H1 (cell line): ENCODE results near the gene DOK6. TPM values are rescaled to one million over a fixed set of nuclear protein-coding genes. Genes with fewer than 3 reads are reported as not detected.

ENCODE experiments used
- CBX5 ChIP-seq: fragments of 300-800, 300-1000 bp; sonication (generic); IDR thresholded peaks from 2 replicates; pipeline ENCODE4 v1.7.1; 2016; ENCODE audit warnings: antibody characterized with exemption, low read length, low read depth
- CBX8 ChIP-seq: fragments of 300-800, 300-1000 bp; sonication (generic); IDR thresholded peaks from 2 replicates; pipeline ENCODE4 v1.7.1; 2016; ENCODE audit warnings: low read depth, low read length, borderline replicate concordance
- E2F6 ChIP-seq: IDR thresholded peaks from 2 replicates; pipeline ENCODE4 v1.6.1; 2012; ENCODE audit warnings: inconsistent platforms
- EGR1 ChIP-seq: IDR thresholded peaks from 2 replicates; pipeline ENCODE4 v1.6.1; 2011; ENCODE audit warnings: low read depth, low read length, borderline replicate concordance
- POLR2AphosphoS5 ChIP-seq: IDR thresholded peaks from 2 replicates; pipeline ENCODE4 v1.6.1; 2011; ENCODE audit warnings: low read depth, low read length
- polyA plus RNA-seq, 7 experiments: library from polyadenylated mRNA; depleted of rRNA in 3 of 7; stranded (reverse) in 5 of 7; unstranded in 2 of 7; fragments of >200 nt in 5 of 7; fragments of 200-250 nt in 2 of 7; gene quantifications; 1 replicate in 5 of 7; 2 replicates in 1 of 7; 4 replicates in 1 of 7; pipeline versions ENCODE4 v1.2.1 to v1.2.3, GENCODE V29; 2011 to 2013; ENCODE audit warnings: missing spikeins in 2 of 7, mixed read lengths in 2 of 7
- total RNA-seq: library from RNA; stranded (reverse); fragmentation: NEBNext Ultra II Directional; extraction: Animal tissue kit (Norgen Biotek cat#: 25700); gene quantifications from 2 replicates; pipeline ENCODE4 v1.2.1, GENCODE V29; 2021
- TF ChIP-seq, protein P1 (sequence below): fragments of 300-600 bp; sonication (generic); IDR thresholded peaks from 2 replicates; pipeline ENCODE4 v1.7.1; 2012; ENCODE audit warnings: low read length, moderate library complexity, mild to moderate bottlenecking, inconsistent platforms; ENCODE audit not compliant: insufficient replicate concordance

The DOK6 gene
- total and polyA plus RNA-seq, 2 of the 8 experiments (the other 6 are each of a cell fraction or from before 2014, with no cell fraction given), result 0.33 to 0.50 TPM

DNA sequence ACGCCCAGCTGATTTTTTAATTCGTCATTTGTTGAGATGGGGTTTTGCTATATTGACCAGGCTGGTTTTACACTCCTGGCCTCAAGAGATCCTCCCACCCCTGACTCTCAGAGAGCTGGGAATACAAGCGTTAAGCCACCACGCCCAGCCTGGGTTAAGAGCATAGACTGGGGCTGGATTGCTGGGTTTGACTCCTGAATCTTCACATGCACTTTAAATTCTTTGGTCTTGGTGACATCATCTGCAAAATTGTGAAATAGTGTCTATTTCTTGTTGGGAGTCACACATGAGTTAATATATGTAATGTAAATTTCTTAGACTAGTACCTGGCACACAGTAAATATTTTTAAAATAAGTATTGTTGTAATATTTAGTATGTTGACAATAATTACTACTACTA, 257.4 kb downstream of the DOK6 start (continued):
- TF ChIP-seq, protein P1, sequence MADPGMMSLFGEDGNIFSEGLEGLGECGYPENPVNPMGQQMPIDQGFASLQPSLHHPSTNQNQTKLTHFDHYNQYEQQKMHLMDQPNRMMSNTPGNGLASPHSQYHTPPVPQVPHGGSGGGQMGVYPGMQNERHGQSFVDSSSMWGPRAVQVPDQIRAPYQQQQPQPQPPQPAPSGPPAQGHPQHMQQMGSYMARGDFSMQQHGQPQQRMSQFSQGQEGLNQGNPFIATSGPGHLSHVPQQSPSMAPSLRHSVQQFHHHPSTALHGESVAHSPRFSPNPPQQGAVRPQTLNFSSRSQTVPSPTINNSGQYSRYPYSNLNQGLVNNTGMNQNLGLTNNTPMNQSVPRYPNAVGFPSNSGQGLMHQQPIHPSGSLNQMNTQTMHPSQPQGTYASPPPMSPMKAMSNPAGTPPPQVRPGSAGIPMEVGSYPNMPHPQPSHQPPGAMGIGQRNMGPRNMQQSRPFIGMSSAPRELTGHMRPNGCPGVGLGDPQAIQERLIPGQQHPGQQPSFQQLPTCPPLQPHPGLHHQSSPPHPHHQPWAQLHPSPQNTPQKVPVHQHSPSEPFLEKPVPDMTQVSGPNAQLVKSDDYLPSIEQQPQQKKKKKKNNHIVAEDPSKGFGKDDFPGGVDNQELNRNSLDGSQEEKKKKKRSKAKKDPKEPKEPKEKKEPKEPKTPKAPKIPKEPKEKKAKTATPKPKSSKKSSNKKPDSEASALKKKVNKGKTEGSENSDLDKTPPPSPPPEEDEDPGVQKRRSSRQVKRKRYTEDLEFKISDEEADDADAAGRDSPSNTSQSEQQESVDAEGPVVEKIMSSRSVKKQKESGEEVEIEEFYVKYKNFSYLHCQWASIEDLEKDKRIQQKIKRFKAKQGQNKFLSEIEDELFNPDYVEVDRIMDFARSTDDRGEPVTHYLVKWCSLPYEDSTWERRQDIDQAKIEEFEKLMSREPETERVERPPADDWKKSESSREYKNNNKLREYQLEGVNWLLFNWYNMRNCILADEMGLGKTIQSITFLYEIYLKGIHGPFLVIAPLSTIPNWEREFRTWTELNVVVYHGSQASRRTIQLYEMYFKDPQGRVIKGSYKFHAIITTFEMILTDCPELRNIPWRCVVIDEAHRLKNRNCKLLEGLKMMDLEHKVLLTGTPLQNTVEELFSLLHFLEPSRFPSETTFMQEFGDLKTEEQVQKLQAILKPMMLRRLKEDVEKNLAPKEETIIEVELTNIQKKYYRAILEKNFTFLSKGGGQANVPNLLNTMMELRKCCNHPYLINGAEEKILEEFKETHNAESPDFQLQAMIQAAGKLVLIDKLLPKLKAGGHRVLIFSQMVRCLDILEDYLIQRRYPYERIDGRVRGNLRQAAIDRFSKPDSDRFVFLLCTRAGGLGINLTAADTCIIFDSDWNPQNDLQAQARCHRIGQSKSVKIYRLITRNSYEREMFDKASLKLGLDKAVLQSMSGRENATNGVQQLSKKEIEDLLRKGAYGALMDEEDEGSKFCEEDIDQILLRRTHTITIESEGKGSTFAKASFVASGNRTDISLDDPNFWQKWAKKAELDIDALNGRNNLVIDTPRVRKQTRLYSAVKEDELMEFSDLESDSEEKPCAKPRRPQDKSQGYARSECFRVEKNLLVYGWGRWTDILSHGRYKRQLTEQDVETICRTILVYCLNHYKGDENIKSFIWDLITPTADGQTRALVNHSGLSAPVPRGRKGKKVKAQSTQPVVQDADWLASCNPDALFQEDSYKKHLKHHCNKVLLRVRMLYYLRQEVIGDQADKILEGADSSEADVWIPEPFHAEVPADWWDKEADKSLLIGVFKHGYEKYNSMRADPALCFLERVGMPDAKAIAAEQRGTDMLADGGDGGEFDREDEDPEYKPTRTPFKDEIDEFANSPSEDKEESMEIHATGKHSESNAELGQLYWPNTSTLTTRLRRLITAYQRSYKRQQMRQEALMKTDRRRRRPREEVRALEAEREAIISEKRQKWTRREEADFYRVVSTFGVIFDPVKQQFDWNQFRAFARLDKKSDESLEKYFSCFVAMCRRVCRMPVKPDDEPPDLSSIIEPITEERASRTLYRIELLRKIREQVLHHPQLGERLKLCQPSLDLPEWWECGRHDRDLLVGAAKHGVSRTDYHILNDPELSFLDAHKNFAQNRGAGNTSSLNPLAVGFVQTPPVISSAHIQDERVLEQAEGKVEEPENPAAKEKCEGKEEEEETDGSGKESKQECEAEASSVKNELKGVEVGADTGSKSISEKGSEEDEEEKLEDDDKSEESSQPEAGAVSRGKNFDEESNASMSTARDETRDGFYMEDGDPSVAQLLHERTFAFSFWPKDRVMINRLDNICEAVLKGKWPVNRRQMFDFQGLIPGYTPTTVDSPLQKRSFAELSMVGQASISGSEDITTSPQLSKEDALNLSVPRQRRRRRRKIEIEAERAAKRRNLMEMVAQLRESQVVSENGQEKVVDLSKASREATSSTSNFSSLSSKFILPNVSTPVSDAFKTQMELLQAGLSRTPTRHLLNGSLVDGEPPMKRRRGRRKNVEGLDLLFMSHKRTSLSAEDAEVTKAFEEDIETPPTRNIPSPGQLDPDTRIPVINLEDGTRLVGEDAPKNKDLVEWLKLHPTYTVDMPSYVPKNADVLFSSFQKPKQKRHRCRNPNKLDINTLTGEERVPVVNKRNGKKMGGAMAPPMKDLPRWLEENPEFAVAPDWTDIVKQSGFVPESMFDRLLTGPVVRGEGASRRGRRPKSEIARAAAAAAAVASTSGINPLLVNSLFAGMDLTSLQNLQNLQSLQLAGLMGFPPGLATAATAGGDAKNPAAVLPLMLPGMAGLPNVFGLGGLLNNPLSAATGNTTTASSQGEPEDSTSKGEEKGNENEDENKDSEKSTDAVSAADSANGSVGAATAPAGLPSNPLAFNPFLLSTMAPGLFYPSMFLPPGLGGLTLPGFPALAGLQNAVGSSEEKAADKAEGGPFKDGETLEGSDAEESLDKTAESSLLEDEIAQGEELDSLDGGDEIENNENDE, result no peak
- no peak for TF ChIP-seq POLR2AphosphoS5
- TF ChIP-seq E2F6, result no peak
- TF ChIP-seq CBX5, result no peak
- TF ChIP-seq CBX8, result no peak
- no peak for TF ChIP-seq EGR1
